GM18505 (cell line): ENCODE data around the gene TRAFD1.
"Not testable (repeated sequence)": the region's sequence is repeated elsewhere in the genome, so short reads cannot be mapped to it uniquely, and the experiment has no call there.

ENCODE experiments used
- ATAC-seq: cut with Tn5 transposase; IDR thresholded peaks from one replicate; pipeline ENCODE4 v1.9.1; 2021; ENCODE audit not compliant: unreplicated experiment
- POLR2A ChIP-seq: IDR thresholded peaks from 4 replicates; pipeline ENCODE4 v1.6.1; 2011; ENCODE audit warnings: borderline replicate concordance; ENCODE audit not compliant: insufficient read depth, insufficient read length; ENCODE audit errors: extremely low read depth

The TRAFD1 gene

GRCh38 chr12:112130441-112130998 lies 5.2 kb downstream of the TRAFD1 start:
- no peak for ATAC-seq
- TF ChIP-seq POLR2A = no peak

GRCh38 chr12:112131686-112132085 lies 6.3 kb downstream of the TRAFD1 start:
- TF ChIP-seq POLR2A = no peak
- ATAC-seq = no peak

GRCh38 chr12:112133418-112133817 lies 8.1 kb downstream of the TRAFD1 start:
- no peak for TF ChIP-seq POLR2A
- ATAC-seq = no peak

- no peak for ATAC-seq
- TF ChIP-seq POLR2A = no peak
These were observed 9.4 kb downstream of the TRAFD1 start for GRCh38 chr12:112134731-112135130.

GRCh38 chr12:112140728-112141127 lies 15.4 kb downstream of the TRAFD1 start:
- ATAC-seq = no peak

GRCh38 chr12:112146123-112146522 lies 20.8 kb downstream of the TRAFD1 start:
- no peak for ATAC-seq
- TF ChIP-seq POLR2A = no peak

More at GRCh38 chr12:112140728-112141127, 15.4 kb downstream of the TRAFD1 start:
- no peak for TF ChIP-seq POLR2A

- ATAC-seq = no peak
- no peak for TF ChIP-seq POLR2A
These were observed 22.7 kb downstream of the TRAFD1 start for GRCh38 chr12:112148031-112148513.

- no peak for ATAC-seq
- TF ChIP-seq POLR2A = peak; percentile 22
These were observed 24.2 kb downstream of the TRAFD1 start for GRCh38 chr12:112149596-112149995.

- no peak for TF ChIP-seq POLR2A
- ATAC-seq = no peak
These were observed 26.6 kb downstream of the TRAFD1 start for GRCh38 chr12:112151766-112152541.

GRCh38 chr12:112153181-112153892 lies 28.0 kb downstream of the TRAFD1 start:
- peak; percentile 27 for TF ChIP-seq POLR2A
- ATAC-seq = no peak

- TF ChIP-seq POLR2A = no peak
- ATAC-seq = no peak
These were observed 28.5 kb downstream of the TRAFD1 start for GRCh38 chr12:112153893-112154219.

- ATAC-seq = not testable (repeated sequence)
These were observed 33.2 kb downstream of the TRAFD1 start for GRCh38 chr12:112158461-112159145.

GRCh38 chr12:112159146-112159541 lies 33.8 kb downstream of the TRAFD1 start:
- no peak for ATAC-seq
- TF ChIP-seq POLR2A = no peak

- ATAC-seq = no peak
- TF ChIP-seq POLR2A = no peak
These were observed 35.3 kb downstream of the TRAFD1 start for GRCh38 chr12:112160611-112161010.

GRCh38 chr12:112161711-112162110 lies 36.4 kb downstream of the TRAFD1 start:
- no peak for TF ChIP-seq POLR2A
- ATAC-seq = no peak
